ENCODE measurements around the gene ARL5C.

ARL5C gene

GRCh38 chr17:39165841-39166349 lies at the start of gene ARL5C:
ARL5C (minus strand) TSS chr17:39166161; CDS start chr17:39165760, 401 bp downstream.
- DNase-seq (ENCODE audit: low read depth in 2 of 2, low spot score in 1 of 2): no peak

- DNase-seq (ENCODE audit: low read depth in 2 of 2, low spot score in 1 of 2): no peak
Measured at GRCh38 chr17:39213852-39214251, 47.9 kb upstream of the ARL5C start.

DNA sequence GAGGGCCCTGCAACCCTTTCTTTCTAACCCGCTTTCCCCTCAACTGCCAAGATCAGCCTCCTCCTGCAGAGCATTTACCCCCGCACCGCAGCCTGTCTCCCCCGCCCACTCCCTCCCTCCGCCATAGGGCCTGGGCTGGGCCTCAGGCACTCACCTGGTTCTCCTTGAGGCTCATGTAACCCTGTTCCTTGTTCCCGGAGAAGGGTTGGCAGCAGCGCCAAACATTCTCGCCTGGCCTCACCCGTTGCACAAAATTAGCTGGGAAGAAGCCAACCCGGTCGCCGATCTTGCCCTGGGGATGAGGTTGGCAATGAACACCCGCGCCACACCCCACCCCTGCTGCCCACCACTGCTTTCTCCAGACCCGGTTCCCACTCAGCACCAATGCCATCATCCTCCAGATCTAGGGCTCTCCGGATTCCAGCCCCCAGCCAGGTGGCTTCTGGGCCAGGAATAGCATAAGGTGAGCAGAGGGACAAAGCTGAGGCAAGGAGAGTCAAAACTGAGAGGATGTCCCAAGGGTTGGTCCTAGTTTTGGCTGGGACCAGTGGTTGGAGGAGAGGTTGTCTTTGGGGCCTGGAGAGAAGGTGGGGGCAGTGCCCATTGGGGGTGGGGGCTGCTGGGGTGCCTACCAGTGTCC lies 47.0 kb upstream of the ARL5C start:
- DNase-seq (ENCODE audit: low read depth in 2 of 2, low spot score in 1 of 2): no peak

- DNase-seq (ENCODE audit: low read depth in 2 of 2, low spot score in 1 of 2): no peak
Measured at GRCh38 chr17:39212195-39212810, 46.3 kb upstream of the ARL5C start.

DNA sequence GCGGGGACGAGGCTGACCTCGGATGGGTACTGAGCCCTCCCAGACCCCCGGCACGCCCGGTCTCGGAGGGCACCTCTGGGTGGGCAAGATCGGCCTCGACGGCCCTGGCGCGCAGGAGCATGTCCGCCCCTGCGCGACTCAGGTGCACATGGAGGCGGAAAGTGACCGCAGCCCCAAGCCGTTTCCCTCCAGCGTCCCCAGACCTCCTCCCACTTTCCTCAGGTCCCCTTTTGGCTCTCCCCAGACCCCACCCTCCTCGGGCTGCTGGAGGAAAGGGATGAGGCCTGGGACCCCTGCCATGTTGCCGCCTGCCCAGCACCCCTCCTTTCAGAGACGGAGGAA lies 44.1 kb upstream of the ARL5C start:
- no peak for DNase-seq (ENCODE audit: low read depth in 2 of 2, low spot score in 1 of 2)

- peak; percentile 53 to 84 for DNase-seq (ENCODE audit: low read depth in 2 of 2, low spot score in 1 of 2)
Measured at GRCh38 chr17:39209317-39210092, 43.5 kb upstream of the ARL5C start.

DNA sequence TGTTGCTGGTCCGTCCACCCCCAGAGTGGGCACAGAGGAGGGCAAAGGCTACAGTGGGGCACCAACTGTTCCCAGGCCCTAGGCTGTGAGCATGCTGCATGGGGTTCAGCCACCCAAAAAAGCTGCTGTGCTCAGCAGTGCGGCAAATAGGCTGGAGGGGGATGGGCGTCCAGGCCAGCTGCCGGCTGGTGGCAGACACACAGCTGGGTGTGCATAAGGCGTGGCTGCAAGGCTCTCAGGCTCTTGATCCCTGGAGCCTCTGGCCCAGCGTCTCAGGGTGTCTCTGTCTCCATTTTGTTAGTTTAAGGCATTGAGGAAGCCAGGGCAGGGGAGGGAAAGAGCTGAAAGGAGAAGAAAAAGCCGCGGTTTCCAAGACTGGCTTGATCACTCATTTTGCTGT lies 42.9 kb upstream of the ARL5C start:
- DNase-seq (ENCODE audit: low read depth in 2 of 2, low spot score in 1 of 2): no peak

DNA sequence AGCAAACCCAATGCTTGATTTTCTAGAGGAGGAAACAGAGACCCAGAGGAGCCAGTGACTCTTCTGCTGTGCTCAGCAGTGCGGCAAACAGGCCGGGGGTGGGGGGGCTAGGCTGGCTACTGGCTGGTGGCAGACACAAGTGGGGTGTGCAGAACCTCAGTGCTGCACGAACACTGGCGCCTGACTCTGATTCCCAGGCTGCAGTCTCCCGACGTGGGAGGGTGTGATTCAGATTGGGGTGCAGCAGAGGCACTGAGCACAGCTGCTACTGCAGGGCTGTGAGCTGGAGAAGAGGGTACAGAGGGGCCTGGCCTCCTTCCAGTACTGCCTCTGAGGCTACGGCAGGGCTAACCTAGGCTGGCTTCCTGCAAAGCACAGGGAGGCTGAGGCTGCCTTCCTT lies 42.2 kb upstream of the ARL5C start:
- DNase-seq (ENCODE audit: low read depth in 2 of 2, low spot score in 1 of 2): peak in 1 of 2 donors; percentile 21

GRCh38 chr17:39205112-39205526 lies 39.2 kb upstream of the ARL5C start:
- no peak for DNase-seq (ENCODE audit: low read depth in 2 of 2, low spot score in 1 of 2)

- no peak for DNase-seq (ENCODE audit: low read depth in 2 of 2, low spot score in 1 of 2)
Measured at GRCh38 chr17:39204245-39204644, 38.3 kb upstream of the ARL5C start.

- DNase-seq (ENCODE audit: low read depth in 2 of 2, low spot score in 1 of 2): no peak
Measured at GRCh38 chr17:39200957-39201510, 35.1 kb upstream of the ARL5C start.

GRCh38 chr17:39200070-39200879 lies 34.3 kb upstream of the ARL5C start, which contains the start of gene RPL19:
RPL19 (plus strand) TSS chr17:39200283; CDS start chr17:39200345, 62 bp downstream.
- peak; percentile 56 to 61 for DNase-seq (ENCODE audit: low read depth in 2 of 2, low spot score in 1 of 2)

DNA sequence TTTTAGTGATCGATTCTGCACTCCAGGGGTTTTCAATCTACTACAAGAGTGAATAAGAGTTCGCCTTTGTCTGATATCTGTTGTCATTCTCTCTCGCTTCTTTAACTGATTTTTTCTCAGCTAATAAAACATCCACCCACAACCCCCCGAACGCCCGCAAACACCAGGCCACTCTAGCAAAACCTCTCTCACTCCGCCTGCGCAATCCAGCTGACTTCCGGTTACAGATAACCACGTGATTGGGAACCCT lies 33.8 kb upstream of the ARL5C start:
- peak; percentile 78 to 79 for DNase-seq (ENCODE audit: low read depth in 2 of 2, low spot score in 1 of 2)

GRCh38 chr17:39198186-39198566 lies 32.2 kb upstream of the ARL5C start:
- no peak for DNase-seq (ENCODE audit: low read depth in 2 of 2, low spot score in 1 of 2)

DNA sequence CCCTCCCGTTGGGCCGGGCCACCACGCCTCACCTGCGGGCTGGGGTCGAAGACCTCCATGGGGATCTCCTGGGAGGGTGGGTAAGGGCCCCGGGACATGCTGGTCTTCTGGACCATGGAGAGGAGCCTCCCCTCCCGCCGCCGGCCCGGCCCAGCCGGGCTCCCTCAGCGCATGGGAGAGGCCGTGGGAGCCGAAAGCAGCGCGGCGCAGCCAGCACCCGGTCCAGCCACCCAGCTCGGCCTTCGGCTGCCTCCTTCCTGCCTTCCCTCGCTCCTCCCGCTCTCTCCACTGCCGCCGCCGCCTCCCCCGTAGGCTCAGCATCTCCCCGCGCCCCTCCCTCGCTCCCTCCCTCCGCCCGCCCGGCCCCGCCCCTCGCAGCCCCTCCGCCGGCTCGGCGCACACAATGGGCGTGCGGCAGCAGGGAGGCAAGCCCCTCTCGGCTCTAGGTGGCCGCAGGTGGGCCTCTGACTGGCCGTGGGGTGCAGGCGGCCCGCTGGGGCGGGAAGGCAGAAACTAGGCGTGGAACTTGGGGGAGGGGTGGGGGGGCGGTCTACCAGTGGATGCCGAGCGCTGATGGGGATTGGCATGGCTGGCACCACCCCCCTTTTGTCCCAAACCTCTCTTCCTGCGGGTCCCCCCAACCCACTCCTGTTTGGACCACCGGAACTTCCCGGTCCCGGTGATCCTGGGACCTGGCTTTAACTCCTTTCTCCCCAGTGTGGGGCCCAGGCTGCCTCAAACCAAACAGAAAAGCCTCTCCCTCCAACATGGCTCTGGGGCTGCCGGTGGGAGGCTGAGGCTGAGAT lies 31.6 kb upstream of the ARL5C start, which contains the start of gene CACNB1:
Gene CACNB1, minus strand, starts transcription at position 290 of the 806 bp plus-strand sequence. Its CDS starts 174 bp downstream, at position 116.
- DNase-seq (ENCODE audit: low read depth in 2 of 2, low spot score in 1 of 2): peak in 1 of 2 donors; percentile 46

GRCh38 chr17:39196808-39197291 lies 30.9 kb upstream of the ARL5C start:
- no peak for DNase-seq (ENCODE audit: low read depth in 2 of 2, low spot score in 1 of 2)

- no peak for DNase-seq (ENCODE audit: low read depth in 2 of 2, low spot score in 1 of 2)
Measured at GRCh38 chr17:39196241-39196807, 30.4 kb upstream of the ARL5C start.

- no peak for DNase-seq (ENCODE audit: low read depth in 2 of 2, low spot score in 1 of 2)
Measured at GRCh38 chr17:39195568-39196160, 29.7 kb upstream of the ARL5C start.

GRCh38 chr17:39194985-39195524 lies 29.1 kb upstream of the ARL5C start:
- no peak for DNase-seq (ENCODE audit: low read depth in 2 of 2, low spot score in 1 of 2)
